ENCODE results near the gene HNRNPK.
"Not testable (repeated sequence)": the region's sequence is repeated elsewhere in the genome, so short reads cannot be mapped to it uniquely, and the experiment has no call there.

The HNRNPK gene

DNA sequence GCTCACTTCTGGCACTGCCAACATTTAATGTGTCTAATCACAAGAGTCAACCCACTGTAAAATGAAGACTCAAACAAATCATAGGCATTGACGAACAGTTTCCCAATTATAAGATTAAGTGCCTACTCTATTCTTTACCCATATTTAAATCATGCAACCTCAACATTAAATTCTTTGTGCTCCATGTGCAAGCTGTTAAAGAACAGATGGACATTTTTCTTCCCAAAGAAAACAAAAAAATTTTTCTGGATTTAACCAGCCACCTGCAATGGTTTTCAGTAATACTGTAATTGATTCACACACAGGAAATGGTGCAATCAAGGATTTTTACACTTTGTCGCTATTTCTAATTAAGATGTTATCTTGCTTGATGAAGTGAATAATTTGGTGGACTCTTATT lies 3.6 kb downstream of the HNRNPK start:
- no peak for DNase-seq (ENCODE audit: low spot score)

DNA sequence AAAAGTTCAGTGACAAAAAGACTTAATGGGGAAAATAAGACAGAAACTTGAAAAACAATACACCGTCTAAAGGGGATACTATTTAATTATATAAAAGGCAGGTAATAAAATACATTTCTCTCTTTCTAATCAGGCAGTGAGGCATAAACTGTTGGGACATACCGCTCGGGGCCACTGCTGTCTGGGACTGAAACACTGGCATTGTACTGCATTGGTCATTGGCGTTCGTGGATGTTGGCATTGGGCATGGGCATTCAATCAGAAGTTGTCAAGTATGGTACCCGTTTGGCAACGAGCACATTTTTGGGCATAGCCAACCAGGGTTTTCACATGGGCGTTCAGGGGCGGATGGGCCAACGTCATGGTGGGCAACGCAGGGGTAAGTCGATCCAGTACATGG lies 4.7 kb downstream of the HNRNPK start:
- no peak for DNase-seq (ENCODE audit: low spot score)

DNA sequence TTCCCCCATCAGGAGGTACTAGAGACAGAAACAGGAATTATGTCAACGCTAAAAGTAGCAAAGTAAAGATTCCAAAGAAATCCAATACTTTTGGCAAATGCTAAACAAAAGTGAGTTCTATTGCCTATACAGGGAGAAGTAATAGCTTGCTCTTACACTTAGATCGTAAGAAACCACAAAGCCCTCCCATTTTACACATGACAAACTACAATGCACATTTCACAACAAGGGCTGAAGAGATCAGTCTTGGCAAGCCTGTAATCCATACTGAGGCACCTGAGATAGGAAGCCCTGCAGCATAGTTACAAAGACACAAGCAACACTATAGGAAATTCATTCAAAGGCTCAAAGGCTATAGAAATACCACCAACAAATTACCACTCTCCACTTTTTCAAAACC lies 7.7 kb downstream of the HNRNPK start:
- no peak for DNase-seq (ENCODE audit: low spot score)

DNA sequence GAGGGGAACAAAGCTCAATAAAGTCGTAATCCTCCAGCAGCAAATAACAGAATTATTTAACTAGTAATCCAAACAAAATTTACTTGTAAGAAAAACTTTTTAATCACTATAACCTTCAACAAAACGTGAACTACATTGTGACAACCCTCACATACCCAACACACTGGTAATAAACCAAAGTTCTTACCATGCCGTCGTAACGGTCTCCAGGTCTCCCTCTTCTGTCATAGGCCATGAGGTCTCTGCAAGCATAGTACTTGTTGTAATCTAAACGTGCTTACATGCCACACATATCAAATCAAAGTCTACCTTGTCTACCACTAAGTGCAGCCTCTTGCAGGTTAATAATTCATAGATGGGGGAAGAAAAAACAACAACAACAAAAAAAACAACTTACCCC lies 8.5 kb downstream of the HNRNPK start:
- DNase-seq (ENCODE audit: low spot score): no peak

DNA sequence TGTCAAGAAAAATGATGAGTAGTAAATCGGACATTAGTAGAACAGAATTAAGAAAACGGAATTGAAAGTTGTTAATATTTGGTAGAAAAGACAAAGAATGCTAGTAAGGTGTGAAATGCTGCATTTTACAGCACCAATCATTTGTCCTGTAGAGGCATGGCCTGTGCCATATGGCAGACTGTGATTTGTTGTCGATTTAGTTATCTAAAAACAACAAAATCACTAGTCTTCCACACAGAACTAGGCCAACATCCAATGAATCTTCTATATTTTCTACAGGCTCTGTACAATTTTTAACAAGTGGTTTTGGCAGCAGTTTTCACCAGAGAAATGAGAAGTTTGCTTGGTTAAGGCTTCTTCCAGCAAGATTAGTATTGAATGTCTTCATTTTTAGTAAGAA lies 10.4 kb downstream of the HNRNPK start:
- DNase-seq (ENCODE audit: low spot score): no peak

DNA sequence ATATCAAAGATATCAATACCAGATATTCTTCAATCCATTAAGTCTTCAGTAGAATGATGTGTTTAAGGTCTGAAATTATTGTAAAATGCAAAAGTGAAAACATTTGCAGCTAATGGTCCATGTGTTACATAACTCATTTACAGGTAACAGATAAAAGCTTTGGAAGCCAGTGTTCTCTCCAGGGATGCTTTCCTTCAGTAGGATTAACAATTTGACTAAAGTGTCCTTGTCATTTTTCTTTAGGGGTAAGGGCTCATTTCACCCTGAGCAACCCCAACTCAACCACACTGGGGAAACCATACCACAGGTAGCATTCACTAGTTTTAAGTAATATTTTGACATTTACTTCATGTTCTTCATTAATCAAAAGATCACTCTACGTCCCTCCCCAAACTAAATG lies 12.9 kb downstream of the HNRNPK start:
- DNase-seq (ENCODE audit: low spot score): no peak

DNA sequence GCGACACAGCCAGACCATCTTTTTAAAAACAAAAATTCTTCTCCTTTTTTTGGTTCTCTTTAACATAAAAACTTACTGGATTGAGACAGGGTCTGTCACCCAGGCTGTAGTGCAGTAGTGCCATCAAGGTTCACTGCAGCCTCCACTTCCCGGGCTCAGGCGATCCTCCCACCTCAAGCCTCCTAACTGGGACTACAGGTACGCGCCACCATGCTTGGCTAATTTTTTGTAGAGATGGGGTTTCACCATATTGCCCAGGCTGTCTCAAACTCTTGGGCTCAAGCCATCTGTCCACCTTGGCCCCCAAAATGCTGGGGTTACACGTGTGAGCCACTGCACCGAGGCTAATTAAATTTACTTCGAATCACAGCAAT lies 13.8 kb downstream of the HNRNPK start:
- DNase-seq (ENCODE audit: low spot score): no peak

DNA sequence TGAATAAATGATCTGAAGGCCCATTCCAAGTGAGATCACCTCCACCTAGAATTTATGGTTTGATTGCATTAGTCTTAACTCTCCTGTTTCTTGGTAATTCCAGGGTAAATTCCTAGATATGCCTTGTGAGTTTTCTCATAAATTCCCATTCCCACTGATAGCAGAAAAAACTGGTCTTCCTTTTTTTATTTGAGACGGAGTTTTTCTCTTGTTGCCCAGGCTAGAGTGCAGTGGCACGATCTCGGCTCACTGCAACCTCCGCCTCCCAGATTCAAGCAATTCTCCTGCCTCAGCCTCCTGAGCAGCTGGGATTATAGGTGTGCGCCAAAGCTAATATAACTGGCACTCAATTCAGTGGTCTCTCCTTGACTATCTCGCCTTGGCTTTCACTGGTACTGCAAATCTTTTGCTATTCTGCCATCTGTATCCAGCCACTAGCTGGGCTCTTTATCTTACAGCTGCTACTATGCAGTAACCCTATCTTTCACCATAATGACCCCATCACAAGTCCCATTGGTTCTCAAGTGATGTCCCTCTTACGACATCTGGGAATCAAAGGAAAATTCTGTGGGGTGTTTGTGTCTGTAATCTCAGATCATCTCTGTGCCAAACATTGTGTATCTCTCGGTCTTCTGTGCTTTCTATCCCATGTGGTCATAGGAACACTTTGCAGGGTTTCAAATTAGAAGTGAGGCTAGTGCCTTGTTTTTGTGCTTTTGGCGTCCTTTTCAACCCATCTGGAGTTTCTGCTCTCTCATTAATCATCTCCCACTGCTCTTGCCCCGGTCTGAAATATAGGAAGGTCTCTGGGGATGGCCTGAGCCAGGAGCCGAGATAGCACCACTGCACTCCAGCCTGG lies 14.4 kb downstream of the HNRNPK start:
- DNase-seq (ENCODE audit: low spot score): no peak

DNA sequence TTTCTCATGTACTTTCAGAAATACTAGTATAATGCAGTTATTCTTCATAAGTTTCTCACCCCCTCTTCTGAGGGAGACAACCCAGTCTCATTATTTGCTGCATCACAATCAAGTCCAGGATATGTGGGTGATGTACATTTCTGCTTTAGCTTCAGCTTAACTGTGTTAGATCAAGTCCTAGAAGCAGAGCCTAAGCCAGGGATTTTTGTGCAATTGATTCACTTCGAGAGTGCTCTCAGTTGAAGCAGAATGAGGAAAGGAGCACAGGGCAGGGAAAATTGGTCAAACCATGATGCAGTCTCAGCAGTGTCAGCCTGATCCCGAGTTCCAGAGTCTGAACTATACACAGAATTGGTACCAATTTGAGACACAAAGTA lies 15.1 kb downstream of the HNRNPK start:
- no peak for DNase-seq (ENCODE audit: low spot score)

DNA sequence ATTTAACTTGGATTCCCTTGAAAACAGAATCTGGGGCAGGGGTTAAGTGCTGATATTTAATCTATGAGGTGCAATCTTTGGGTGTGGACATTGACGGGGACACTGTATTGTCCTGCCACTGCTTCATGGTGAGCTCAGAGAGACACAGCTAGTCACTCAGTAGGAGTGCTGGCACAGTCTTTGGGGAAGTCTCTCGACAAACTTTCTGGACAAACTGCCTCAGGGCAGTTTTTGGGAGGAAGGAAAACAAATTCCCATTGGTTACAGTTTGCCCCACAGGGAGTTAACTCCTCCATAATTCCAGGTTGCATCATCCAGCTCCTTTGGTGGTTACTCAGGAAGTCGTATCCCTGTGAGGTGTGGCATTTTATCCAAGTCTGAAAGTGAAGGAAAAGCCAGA lies 17.9 kb downstream of the HNRNPK start:
- DNase-seq (ENCODE audit: low spot score): no peak

DNA sequence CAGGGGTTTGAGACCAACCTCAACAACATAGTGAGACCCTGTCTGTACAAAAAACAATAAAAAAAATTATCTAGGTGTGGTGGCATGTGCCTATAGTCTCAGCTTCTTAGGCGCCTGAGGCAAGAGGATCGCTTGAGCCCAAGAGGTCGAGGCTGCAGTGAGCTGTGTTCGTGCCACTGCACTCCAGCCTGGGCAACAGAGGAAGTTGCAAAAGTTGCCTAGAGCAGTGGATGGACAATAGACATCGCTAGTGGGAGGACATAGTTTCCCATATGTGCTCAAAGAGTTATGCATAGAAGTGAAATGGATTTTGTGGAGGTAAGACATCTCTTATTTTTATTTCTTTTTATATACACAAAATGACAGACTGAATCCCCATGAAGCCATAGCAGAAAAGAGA lies 19.0 kb downstream of the HNRNPK start:
- no peak for DNase-seq (ENCODE audit: low spot score)

DNA sequence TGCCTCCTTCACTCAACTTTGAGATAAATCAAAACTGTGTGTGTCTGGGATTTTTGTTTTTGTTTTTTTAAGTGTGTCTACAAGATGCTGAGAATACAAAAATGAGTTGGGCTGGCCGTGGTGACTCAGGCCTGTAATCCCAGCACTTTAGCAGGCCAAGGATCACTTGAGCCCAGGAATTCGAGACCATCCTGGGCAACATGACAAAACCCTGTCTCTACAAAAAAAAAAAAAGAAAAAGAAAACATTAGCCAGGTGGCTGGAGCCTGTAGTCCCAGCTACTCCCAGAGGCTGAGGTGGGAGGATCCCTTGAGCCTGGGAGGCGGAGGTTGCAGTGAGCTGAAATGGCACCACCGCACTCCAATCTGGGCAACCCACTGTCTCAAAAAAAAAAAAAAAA lies 21.0 kb downstream of the HNRNPK start:
- no peak for DNase-seq (ENCODE audit: low spot score)

DNA sequence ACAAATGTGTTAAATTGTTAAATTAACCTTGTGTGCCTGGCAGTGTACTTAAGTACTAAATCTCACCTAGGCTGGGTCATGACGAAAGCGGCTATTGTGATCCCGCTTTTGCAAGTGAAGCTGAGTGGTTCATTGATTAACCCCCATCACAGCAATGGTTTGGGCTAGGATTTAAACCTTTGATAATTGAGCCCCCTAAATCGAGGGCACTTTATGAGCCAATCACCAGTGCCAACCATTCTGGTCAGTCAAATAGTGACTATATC lies 22.8 kb downstream of the HNRNPK start:
- no peak for DNase-seq (ENCODE audit: low spot score)

DNA sequence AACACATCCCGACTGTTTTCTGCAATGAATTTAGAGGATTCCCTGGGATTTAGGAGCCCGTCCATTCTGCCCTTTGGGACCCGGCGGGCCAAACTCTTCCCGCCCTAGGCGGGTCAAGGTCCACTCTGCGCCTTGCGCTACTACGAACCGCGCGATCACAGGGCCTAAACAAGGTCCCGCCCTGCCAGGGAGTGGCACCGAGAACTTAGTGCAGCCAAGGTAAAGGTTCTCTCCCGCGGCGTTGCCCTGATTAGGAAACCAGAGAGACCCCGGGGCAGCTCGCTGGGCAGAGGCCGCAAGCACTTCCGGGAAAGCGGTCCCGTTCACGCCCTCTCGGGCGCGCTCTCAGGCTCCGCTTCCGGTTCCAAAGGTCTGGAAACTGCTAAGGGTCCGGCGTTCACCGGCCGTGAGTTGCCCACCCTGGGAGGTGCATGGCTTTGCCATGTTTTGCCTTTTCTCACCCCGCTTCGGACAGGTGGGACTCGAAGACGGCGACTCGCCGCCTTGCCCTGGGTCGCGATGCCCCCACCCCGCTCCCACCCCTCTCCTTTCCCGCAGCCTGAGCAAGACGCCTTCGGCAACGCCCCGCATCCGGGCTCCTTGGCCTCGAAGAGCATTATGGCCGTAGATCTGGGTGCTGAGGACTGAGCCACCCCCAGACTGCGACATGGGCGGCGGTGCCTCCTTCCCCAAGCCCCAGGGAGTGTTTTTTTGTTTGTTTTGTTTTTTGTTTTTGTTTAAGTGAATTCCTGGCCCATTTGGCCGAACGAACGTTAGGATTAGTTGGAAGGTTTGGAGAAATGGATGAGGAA lies 23.4 kb downstream of the HNRNPK start:
- DNase-seq (ENCODE audit: low spot score): peak; percentile 73

DNA sequence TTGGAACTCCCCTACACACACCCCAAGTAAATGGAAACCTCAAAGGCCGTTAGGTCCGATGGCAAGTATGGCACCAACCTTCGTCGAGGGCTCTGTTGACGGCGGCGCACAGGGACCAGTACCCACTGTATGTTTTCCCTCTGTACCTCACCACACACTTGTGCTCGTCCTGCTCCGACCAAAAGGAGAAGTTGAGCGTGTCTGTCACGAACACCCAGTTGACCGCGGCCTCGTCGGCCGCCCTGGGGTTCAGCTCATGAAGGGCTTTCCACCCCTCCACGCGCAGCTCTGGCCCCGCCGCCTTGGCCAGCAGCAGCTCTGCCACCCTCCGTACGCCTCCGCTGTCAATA lies 24.0 kb downstream of the HNRNPK start:
- DNase-seq (ENCODE audit: low spot score): peak; percentile 17

DNA sequence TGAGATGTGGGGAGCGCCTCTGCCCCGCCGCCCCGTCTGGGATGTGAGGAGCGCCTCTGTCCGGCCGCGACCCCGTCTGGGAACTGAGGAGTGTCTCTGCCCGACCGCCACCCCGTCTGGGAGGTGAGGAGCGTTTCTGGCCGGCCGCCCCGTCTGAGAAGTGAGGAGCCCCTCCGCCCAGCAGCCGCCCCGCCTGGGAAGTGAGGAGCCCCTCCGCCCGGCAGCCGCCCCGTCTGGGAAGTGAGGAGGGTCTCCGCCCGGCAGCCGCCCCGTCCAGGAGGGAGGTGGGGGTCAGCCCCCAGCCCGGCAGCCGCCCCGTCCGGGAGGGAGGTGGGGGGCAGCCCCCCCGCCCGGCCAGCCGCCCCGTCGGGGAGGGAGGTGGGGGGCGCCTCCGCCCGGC lies 31.9 kb downstream of the HNRNPK start:
- not testable (repeated sequence) for DNase-seq (ENCODE audit: low spot score)

DNA sequence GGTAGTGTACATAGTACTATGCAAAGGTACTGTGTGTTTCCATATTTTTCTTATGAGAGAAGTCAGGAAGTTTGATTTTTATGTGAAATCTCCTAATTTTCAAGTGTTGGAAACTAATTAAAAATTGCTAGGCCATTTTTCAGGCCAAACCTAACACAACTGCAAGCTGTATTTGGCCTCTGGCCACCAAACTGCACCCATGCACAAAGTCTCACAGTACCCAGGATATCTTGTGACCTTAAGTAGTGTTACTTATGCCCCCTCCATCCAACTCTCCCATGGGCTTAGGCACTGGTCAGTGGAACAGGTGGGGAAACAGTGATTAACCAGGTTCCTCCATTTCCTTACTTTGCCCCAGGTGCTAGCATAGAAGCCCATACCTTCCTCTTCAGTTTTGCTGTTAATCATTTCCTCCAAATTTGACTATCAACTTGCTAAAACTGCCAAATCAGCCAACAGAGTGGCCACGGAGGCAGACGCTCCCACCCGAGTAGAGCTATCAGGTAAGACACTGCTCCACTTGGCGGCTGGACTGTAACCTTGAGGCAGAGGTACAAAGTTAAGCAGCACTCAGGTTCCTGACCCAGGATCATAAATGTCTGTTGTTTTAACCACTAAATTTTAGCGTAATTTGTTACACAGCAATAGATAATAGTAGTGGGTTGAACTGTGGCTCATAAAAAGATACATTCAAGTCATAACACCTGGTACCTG lies 39.3 kb downstream of the HNRNPK start:
- no peak for DNase-seq (ENCODE audit: low spot score)

DNA sequence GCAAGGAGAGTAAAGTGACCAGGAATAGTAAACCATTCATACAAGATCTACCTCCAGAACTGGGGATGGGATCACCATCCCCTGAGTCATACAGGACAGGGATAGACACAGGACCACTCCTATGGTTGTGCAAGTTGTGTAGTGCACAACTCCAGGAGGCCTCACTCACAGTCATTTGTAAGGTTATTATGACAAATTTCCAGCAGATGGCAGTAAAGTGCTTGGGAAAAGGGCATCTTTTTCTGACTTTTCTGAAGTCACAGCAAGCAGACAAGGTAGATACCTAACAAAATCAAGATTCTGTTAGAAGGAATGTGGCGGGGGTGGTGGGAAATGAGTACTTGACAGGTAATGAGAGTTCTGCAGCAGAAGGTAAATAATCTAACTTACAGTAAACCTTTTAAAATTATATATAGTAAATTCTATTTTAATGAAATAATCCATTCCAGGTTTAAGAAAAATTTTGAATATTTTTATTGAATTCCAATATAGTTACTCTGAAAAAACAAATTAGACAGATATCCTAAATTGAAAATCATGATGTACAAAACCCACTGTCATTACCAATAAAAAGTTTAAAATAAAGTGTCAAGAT lies 42.1 kb downstream of the HNRNPK start:
- DNase-seq (ENCODE audit: low spot score): peak; percentile 78

DNA sequence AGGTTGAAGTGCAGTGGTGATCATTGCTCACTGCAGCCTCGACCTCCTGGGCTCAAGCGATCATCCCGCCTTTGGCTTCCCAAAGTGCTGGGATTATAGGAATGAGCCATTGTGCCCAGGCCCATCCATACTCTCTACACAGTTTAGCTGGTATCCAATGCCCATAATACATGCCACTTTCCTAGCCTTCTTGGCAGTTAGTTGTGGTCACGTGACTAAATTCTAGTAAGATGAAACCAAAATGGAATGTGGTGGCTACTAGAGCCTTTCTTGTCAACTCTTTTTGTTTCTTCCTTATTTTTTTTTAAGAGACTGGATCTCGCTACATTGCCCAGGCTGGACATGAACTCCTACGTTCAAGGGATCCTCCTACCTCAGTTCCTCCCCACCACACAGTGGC lies 43.5 kb downstream of the HNRNPK start:
- no peak for DNase-seq (ENCODE audit: low spot score)

DNA sequence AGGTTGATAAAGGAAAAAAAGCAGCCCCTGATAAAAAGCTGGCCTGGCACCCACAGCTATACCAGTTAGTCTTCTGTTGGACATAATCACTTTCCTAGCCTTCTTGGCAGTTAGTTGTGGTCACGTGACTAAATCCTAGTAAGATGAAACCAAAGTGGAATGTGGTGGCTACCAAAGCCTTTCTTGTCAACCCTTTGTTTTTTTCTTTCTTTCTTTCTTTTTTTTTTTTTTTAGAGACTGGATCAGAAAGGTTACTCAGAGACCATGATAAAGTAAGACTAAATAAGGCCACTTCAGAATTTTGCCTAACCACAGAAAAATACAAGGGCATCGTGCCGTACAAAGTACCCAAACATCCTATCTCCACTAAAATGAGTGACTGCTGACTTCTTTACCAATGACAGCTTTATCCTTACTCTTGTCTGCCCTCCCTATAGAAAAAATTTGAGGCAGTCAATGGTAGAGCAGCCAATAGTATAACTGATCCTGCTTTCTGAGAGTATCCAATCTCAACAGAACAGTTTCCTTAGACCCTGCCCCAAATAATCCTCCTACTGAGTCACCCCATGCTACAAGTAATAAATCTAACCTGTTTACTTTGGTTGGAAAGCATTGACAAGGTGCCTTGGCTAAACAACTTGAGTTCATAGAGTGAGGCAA lies 44.6 kb downstream of the HNRNPK start:
- DNase-seq (ENCODE audit: low spot score): no peak

DNA sequence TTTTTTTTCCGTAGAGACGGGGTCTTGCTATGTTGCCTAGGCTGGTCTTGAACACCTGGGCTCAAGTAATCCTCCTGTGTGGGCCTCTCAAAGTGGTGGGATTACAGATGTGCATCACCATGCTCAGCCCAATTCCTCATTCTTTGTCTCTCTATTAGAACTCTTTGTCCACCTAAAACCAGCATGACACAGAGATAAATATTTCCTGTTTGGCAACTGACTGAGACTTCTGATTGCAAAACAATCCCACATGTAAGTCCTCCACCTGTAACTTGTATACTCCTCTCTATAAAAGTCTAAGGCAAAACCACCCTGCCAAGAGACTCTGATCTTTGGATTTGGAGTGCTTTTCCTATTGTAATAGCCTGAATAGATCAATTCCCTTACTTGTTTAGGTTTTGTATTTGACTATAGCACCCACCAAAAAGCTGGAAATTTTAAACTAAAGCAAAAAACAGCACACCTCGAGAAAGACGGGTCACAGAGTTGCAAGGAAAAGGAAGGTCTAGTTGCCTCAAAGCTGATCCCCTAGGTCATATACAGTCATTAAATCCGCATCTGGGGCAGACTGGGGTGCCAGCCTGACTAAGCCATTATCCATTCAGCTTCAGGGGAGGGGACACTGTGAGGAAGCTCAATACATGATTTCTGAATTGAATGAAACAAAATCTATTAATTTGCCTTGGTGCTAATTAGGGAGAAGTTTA lies 45.3 kb downstream of the HNRNPK start:
- DNase-seq (ENCODE audit: low spot score): no peak

DNA sequence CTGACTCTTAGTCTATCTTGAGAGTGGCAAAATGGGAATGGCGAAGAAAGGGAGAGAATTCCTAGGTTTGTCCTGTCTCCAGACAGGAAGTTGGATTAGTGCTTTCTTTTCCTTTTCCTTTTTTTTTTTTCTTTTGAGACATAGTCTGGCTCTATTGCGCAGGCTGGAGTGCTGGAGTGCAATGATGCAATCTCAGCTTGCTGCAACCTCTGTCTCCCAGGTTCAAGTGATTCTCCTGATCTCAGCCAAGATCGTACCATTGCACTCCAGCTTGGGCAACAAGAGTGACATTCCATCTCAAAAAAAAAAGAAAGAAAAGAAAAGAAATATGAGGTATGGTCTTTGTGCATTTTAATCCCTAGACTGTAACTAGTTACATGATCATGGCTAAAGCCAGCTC lies 46.2 kb downstream of the HNRNPK start:
- no peak for DNase-seq (ENCODE audit: low spot score)
